ENCODE measurements around the gene AFAP1. TPM values are rescaled to one million over a fixed set of nuclear protein-coding genes. Genes with fewer than 3 reads are reported as not detected.

Gene AFAP1
- total RNA-seq, 1 donor from 2014 or later, result 6.7 TPM

GRCh38 chr4:7765666-7766065 lies 174.0 kb downstream of the AFAP1 start:
- H3K36me3 ChIP-seq, result no peaks in the 10 kb centered on the region
- H3K4me2 ChIP-seq, result no peak overlapping the region
- no peaks in the 10 kb centered on the region for H3K79me2 ChIP-seq (ENCODE audit: low read depth)
- H3K9me3 Mint-ChIP-seq, result no peaks in the 10 kb centered on the region
- no peak for TF ChIP-seq EZH2phosphoT487 (IDR thresholded peaks at IDR 0.05)
- H3K36me3 Mint-ChIP-seq, result peaks cover 3% of the 10 kb centered on the region
- H3F3A ChIP-seq (ENCODE audit: low read depth), result no peaks in the 10 kb centered on the region
- H3K27ac Mint-ChIP-seq, result peak overlapping the region; percentile 30
- no peaks in the 10 kb centered on the region for H3K9me3 ChIP-seq (ENCODE audit: low read depth)
- no peak overlapping the region for H3K4me3 Mint-ChIP-seq
- peaks cover 8% of the 10 kb centered on the region for H3K27me3 Mint-ChIP-seq (ENCODE audit: insufficient read depth, low read depth)
- H3K27me3 ChIP-seq, result no peaks in the 10 kb centered on the region
- DNase-seq (ENCODE audit: low spot score), result no peak
- peaks cover 4% of the 10 kb centered on the region for H4K20me1 ChIP-seq (ENCODE audit: low read depth)
- no peak overlapping the region for H3K9ac ChIP-seq
- H2AFZ ChIP-seq (replicated peaks), result no peak overlapping the region
- no peak overlapping the region for H3K27ac ChIP-seq
- H3K4me3 ChIP-seq, result no peak overlapping the region
- peaks cover 3% of the 10 kb centered on the region for H3K4me1 ChIP-seq
- peaks cover 39% of the 10 kb centered on the region for H3K4me1 Mint-ChIP-seq

- peaks cover 4% of the 10 kb centered on the region for H4K20me1 ChIP-seq (ENCODE audit: low read depth)
Measured at GRCh38 chr4:7764466-7764865, 175.2 kb downstream of the AFAP1 start.

GRCh38 chr4:7763788-7764187 lies 175.9 kb downstream of the AFAP1 start:
- Histone ChIP-seq H2AFZ (replicated peaks) (no peak overlapping the region), H3F3A (ENCODE audit: low read depth) (no peaks in the 10 kb centered on the region), H3K27me3 (no peaks in the 10 kb centered on the region), H3K36me3 (no peaks in the 10 kb centered on the region), H3K4me3 (no peak overlapping the region), H4K20me1 (ENCODE audit: low read depth) (peaks cover 4% of the 10 kb centered on the region), H3K27ac (no peak overlapping the region), H3K4me1 (peaks cover 1% of the 10 kb centered on the region), H3K9me3 (ENCODE audit: low read depth) (no peaks in the 10 kb centered on the region), H3K79me2 (ENCODE audit: low read depth) (no peaks in the 10 kb centered on the region), H3K9ac (no peak overlapping the region), H3K4me2 (no peak overlapping the region)
- no peak for DNase-seq (ENCODE audit: low spot score)
- H3K27me3 Mint-ChIP-seq (ENCODE audit: insufficient read depth, low read depth), result peaks cover 11% of the 10 kb centered on the region
- no peak overlapping the region for H3K27ac Mint-ChIP-seq
- H3K36me3 Mint-ChIP-seq, result peaks cover 3% of the 10 kb centered on the region
- H3K9me3 Mint-ChIP-seq, result no peaks in the 10 kb centered on the region
- peaks cover 27% of the 10 kb centered on the region for H3K4me1 Mint-ChIP-seq
- H3K4me3 Mint-ChIP-seq, result no peak overlapping the region
- TF ChIP-seq EZH2 (IDR thresholded peaks at IDR 0.05), result no peak
- no peak for TF ChIP-seq EZH2phosphoT487 (IDR thresholded peaks at IDR 0.05)
- no peak for TF ChIP-seq CTCF (IDR thresholded peaks at IDR 0.05)

More at GRCh38 chr4:7764466-7764865, 175.2 kb downstream of the AFAP1 start:
- Mint-ChIP-seq H3K4me3 (no peak overlapping the region), H3K9me3 (no peaks in the 10 kb centered on the region), H3K27ac (no peak overlapping the region), H3K27me3 (ENCODE audit: insufficient read depth, low read depth) (peaks cover 9% of the 10 kb centered on the region), H3K4me1 (peaks cover 27% of the 10 kb centered on the region), H3K36me3 (peaks cover 3% of the 10 kb centered on the region)
- no peak for DNase-seq (ENCODE audit: low spot score)
- no peak overlapping the region for H2AFZ ChIP-seq (replicated peaks)
- no peaks in the 10 kb centered on the region for H3K9me3 ChIP-seq (ENCODE audit: low read depth)
- H3K79me2 ChIP-seq (ENCODE audit: low read depth), result no peaks in the 10 kb centered on the region
- H3K27me3 ChIP-seq, result no peaks in the 10 kb centered on the region
- H3K4me1 ChIP-seq, result no peaks in the 10 kb centered on the region
- H3K27ac ChIP-seq, result no peak overlapping the region
- H3K4me3 ChIP-seq, result no peak overlapping the region
- H3K9ac ChIP-seq, result no peak overlapping the region
- H3F3A ChIP-seq (ENCODE audit: low read depth), result no peaks in the 10 kb centered on the region
- H3K36me3 ChIP-seq, result no peaks in the 10 kb centered on the region
- TF ChIP-seq CTCF (IDR thresholded peaks at IDR 0.05) (no peak), EZH2 (IDR thresholded peaks at IDR 0.05) (no peak), EZH2phosphoT487 (IDR thresholded peaks at IDR 0.05) (no peak)
- H3K4me2 ChIP-seq, result no peak overlapping the region

- no peaks in the 10 kb centered on the region for H3K36me3 ChIP-seq
- H3K4me1 ChIP-seq, result peaks cover 8% of the 10 kb centered on the region
- H3K9me3 ChIP-seq (ENCODE audit: low read depth), result no peaks in the 10 kb centered on the region
- no peak overlapping the region for H3K9ac ChIP-seq
- H2AFZ ChIP-seq (replicated peaks), result no peak overlapping the region
- Mint-ChIP-seq H3K9me3 (peaks cover 4% of the 10 kb centered on the region), H3K36me3 (peaks cover 3% of the 10 kb centered on the region), H3K27me3 (ENCODE audit: insufficient read depth, low read depth) (peaks cover 16% of the 10 kb centered on the region), H3K27ac (no peak overlapping the region), H3K4me1 (peaks cover 27% of the 10 kb centered on the region), H3K4me3 (no peak overlapping the region)
- no peaks in the 10 kb centered on the region for H3K79me2 ChIP-seq (ENCODE audit: low read depth)
- no peak overlapping the region for H3K27ac ChIP-seq
- no peaks in the 10 kb centered on the region for H3K27me3 ChIP-seq
- H4K20me1 ChIP-seq (ENCODE audit: low read depth), result peaks cover 10% of the 10 kb centered on the region
- no peak overlapping the region for H3K4me3 ChIP-seq
- peaks cover 5% of the 10 kb centered on the region for H3F3A ChIP-seq (ENCODE audit: low read depth)
- TF ChIP-seq EZH2 (IDR thresholded peaks at IDR 0.05), result no peak
- no peak for TF ChIP-seq EZH2phosphoT487 (IDR thresholded peaks at IDR 0.05)
- TF ChIP-seq CTCF (IDR thresholded peaks at IDR 0.05), result no peak
- H3K4me2 ChIP-seq, result no peak overlapping the region
- DNase-seq (ENCODE audit: low spot score), result no peak
Measured at GRCh38 chr4:7763106-7763505, 176.6 kb downstream of the AFAP1 start.

All from neural progenitor cell (in vitro differentiated cells).